Activated naive CD4-positive, alpha-beta T cell treated with anti-CD3 and anti-CD28 coated beads, Interleukin-2, amount 10 ng/mL, durations not matched to agents 7 days and 5 days (primary cell): ENCODE measurements around the gene CCDC74B.
"Not testable (repeated sequence)": the region's sequence is repeated elsewhere in the genome, so short reads cannot be mapped to it uniquely, and the experiment has no call there.

Experiments
- CTCF ChIA-PET: fragments of 350-600 bp; sonication (Branson Sonifier 250); formaldehyde crosslinking; loops from one replicate; lab custom pipeline; 2021; ENCODE audit warnings: antibody characterized with exemption; lab: Charles Lee
- DNase-seq: peaks from one replicate; pipeline ENCODE4 v3.0.0-alpha.2; 2020
- H3K27ac Mint-ChIP-seq: one replicate; pipeline ENCODE4 v1.8.0; 2021; ENCODE audit warnings: mild to moderate bottlenecking, moderate library complexity, mixed read lengths
- H3K27me3 Mint-ChIP-seq: one replicate; pipeline ENCODE4 v1.8.0; 2021; ENCODE audit warnings: mild to moderate bottlenecking, mixed read lengths
- H3K36me3 Mint-ChIP-seq: one replicate; pipeline ENCODE4 v1.8.0; 2021; ENCODE audit warnings: mixed read lengths
- H3K4me1 Mint-ChIP-seq: one replicate; pipeline ENCODE4 v1.8.0; 2021; ENCODE audit warnings: mixed read lengths
- H3K4me3 Mint-ChIP-seq: one replicate; pipeline ENCODE4 v1.8.0; 2021; ENCODE audit warnings: mild to moderate bottlenecking, moderate library complexity, mixed read lengths
- H3K9me3 Mint-ChIP-seq: one replicate; pipeline ENCODE4 v1.8.0; 2021; ENCODE audit warnings: mixed read lengths

The CCDC74B gene

DNA sequence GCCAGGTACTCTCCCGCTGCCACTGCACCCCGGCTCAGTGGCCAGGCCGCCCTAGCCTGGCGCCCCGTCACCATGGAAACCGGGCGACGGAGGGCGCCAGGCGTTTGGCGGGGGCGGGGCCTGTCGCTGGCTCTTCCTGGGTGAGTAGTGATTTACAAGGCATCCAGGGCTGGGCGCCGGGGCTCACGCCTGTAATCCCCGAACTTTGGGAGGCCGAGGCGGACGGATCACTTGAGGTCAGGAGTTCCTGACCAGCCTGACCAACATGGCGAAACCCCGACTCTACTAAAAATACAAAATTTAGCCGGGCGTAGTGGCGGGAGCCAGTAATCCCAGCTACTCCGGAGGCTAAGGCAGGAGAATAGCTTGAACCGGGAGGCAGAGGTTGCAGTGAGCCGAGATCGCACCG is at the start of gene CCDC74B:
Gene CCDC74B, minus strand, starts transcription at position 107 of the 409 bp plus-strand sequence. CDS start 116 bp downstream, outside the sequence.
- CTCF ChIA-PET, H3K36me3 Mint-ChIP-seq, H3K27ac Mint-ChIP-seq, H3K9me3 Mint-ChIP-seq: not testable (repeated sequence)
- Mint-ChIP-seq H3K4me3 (peak within 1 kb of the TSS; percentile 68), H3K27me3 (peaks cover 47% of the 10 kb centered on the region), H3K4me1 (peaks cover 20% of the 10 kb centered on the region)
- peak; percentile 74 for DNase-seq

DNA sequence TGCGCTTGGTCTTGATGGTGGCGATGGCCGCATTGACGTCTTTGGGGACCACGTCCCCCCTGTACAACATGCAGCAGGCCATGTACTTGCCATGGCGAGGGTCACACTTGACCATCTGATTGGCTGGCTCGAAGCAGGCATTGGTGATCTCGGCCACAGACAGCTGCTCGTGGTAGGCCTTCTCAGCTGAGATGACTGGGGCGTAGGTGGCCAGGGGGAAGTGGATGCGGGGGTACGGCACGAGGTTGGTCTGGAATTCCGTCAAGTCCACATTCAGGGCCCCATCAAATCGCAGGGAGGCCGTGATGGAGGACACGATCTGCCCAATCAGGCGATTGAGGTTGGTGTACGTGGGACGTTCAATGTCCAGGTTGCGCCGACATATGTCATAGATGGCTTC is 48.9 kb upstream of the CCDC74B start:
- H3K4me3 Mint-ChIP-seq, H3K4me1 Mint-ChIP-seq, H3K27me3 Mint-ChIP-seq, CTCF ChIA-PET, H3K27ac Mint-ChIP-seq, DNase-seq, H3K9me3 Mint-ChIP-seq: not testable (repeated sequence)
- H3K36me3 Mint-ChIP-seq = peaks cover 11% of the 10 kb centered on the region

DNA sequence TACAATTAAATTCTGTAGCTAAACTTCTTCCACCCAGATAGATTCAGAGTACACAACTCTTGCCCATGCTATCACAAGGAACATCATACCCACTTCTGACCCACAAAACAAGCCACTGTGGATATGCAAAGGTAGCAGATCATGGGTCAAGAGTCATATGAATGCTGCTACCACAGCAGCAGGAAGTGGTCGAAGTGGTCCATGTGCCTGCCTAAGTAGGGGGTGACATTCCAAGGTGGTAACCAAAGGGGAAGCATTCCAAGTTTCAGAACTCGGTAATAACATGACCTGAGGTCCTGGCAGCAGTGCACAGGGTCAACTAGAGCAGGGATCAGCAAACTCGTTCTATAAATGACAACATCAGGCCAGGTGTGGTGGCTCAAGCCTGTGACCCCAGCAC is 47.5 kb upstream of the CCDC74B start:
- H3K36me3 Mint-ChIP-seq = peaks cover 13% of the 10 kb centered on the region
- H3K27me3 Mint-ChIP-seq, CTCF ChIA-PET, DNase-seq, H3K4me1 Mint-ChIP-seq, H3K4me3 Mint-ChIP-seq, H3K9me3 Mint-ChIP-seq: not testable (repeated sequence)
- H3K27ac Mint-ChIP-seq = peak overlapping the region; percentile 39

DNA sequence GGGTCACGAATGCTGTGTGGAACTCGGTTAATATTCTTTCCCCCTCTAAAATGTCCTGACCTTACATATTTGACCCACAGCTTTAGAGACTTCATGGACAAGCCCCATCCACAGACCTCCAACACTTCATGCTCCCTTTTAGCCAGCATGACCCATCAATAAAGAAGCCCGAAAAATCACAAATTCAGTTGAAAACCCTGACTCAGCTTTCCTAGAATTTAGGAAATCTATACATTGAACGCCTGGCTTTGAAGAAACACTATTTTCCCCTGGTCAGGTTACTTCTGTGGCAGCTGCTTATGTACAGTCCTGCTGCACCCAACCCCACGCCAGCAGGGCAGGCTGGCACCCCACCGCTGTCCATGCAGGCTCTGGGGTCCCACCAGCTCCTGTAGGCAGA is 46.4 kb upstream of the CCDC74B start:
- Mint-ChIP-seq H3K36me3 (peaks cover 13% of the 10 kb centered on the region), H3K27ac (peak overlapping the region; percentile 68)
- H3K4me1 Mint-ChIP-seq, DNase-seq, H3K4me3 Mint-ChIP-seq, H3K27me3 Mint-ChIP-seq, H3K9me3 Mint-ChIP-seq, CTCF ChIA-PET: not testable (repeated sequence)

DNA sequence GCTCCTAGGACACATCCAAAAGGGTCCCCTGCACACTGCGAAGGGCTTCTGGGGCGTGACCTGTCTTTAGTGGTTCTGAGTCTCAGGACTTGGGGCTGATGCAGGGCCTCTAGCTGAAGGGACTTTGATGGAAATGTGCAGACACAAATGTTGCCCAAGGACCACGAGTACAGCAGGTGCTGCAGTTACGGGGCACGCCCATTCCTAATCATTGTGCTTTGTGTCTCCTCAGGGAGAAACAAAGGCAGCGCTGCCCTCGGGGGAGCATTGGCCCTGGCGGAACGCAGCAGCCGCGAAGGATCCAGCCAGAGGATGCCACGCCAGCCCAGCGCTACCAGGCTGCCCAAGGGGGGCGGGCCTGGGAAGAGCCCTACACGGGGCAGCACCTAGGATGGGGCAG is 45.3 kb upstream of the CCDC74B start:
- Mint-ChIP-seq H3K4me3 (no peak overlapping the region), H3K4me1 (peaks cover 11% of the 10 kb centered on the region), H3K27ac (no peak overlapping the region), H3K36me3 (peaks cover 13% of the 10 kb centered on the region), H3K9me3 (no peaks in the 10 kb centered on the region), H3K27me3 (no peaks in the 10 kb centered on the region)
- DNase-seq = no peak
- CTCF ChIA-PET = no interaction called here

DNA sequence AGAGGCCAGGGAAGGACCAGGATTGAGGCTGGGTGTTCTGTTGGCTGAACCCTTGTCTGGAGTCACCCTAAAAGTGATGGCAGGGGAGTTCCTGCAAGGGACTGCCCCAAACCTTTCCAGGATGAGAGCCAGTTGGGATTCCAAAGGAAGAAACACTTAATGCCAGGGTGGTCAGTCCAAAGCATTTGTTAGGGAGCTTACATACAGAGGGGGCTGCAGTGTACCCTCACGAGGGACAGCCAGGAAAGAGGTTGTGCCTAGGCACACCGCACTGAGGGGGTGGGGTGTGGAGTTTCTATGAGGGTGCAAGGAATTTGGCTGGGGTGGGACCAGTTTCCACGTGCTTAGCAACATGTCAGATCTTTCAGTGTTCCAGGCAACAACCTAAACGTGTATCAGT is 44.0 kb upstream of the CCDC74B start:
- CTCF ChIA-PET, H3K27ac Mint-ChIP-seq, H3K27me3 Mint-ChIP-seq, H3K9me3 Mint-ChIP-seq, H3K4me3 Mint-ChIP-seq, DNase-seq: not testable (repeated sequence)
- peaks cover 15% of the 10 kb centered on the region for H3K36me3 Mint-ChIP-seq
- peaks cover 17% of the 10 kb centered on the region for H3K4me1 Mint-ChIP-seq

DNA sequence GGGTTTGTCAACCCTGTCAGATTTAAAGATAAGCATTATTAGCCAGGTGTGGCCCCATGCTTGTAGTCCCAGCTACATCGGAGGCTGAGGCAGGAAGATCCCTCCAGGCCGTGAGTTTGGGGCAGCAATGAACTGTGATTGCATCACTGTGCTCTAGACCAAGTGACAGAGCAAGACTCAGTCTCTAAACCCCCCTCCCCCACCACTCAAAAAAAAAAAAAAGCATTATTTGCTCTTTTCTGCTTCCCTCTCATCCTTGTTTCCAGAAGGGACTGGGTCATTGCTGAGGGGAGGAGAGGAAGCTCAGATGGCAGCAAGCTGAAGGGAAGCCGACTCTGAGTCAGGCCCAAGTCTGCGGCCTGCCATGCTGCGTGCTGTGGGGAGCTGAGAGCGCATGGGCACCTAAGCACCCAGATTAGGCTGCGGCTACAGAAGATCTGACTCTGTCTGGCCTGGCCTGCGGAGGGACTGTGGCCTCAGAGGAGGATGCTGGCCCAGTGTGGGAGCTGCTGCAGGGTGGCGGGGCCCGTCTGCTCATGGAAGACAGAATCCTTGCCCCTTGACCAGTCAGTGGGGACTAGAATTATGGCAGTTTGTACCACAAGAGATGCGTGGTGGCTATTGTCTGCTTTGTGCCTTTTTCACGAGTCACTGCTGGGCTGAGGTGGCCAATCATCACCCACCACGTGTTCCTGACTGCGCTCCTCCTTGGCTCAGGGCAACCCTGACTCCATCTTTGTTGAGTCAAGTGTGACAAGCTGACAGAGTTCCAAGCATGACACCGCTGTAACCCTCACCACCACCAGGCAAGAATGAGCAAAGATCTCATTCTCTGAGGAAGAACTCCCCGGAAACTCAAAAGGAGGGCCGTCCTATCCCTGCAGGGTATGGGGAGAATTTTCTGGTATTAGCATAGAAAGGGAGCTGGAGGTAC is 43.2 kb upstream of the CCDC74B start:
- CTCF ChIA-PET, H3K9me3 Mint-ChIP-seq, H3K4me3 Mint-ChIP-seq, H3K27me3 Mint-ChIP-seq, DNase-seq, H3K27ac Mint-ChIP-seq: not testable (repeated sequence)
- H3K36me3 Mint-ChIP-seq = peaks cover 18% of the 10 kb centered on the region
- H3K4me1 Mint-ChIP-seq = peaks cover 24% of the 10 kb centered on the region

DNA sequence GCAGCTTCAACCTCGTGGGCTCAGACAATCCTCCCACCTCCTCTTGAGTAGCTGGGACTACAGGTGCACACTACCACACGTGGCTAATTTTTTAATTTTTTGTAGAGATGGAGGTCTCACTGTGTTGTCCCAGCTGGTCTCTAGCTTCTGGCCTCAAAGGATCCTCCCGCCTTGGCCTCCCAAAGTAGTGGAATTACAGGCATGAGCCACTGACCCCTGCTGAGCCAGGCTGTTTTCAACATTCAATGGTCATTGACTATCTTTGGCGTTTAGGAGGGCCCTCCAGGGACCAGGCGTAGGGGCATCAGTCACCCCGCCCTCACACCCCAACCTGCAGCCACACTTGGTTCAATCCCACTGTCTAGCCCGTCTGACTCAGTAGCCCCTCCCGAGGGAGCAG is 42.4 kb upstream of the CCDC74B start:
- Mint-ChIP-seq H3K27me3 (no peaks in the 10 kb centered on the region), H3K4me1 (peaks cover 25% of the 10 kb centered on the region), H3K4me3 (no peak overlapping the region), H3K36me3 (peaks cover 15% of the 10 kb centered on the region), H3K9me3 (no peaks in the 10 kb centered on the region), H3K27ac (no peak overlapping the region)
- CTCF ChIA-PET = no interaction called here
- DNase-seq = no peak

DNA sequence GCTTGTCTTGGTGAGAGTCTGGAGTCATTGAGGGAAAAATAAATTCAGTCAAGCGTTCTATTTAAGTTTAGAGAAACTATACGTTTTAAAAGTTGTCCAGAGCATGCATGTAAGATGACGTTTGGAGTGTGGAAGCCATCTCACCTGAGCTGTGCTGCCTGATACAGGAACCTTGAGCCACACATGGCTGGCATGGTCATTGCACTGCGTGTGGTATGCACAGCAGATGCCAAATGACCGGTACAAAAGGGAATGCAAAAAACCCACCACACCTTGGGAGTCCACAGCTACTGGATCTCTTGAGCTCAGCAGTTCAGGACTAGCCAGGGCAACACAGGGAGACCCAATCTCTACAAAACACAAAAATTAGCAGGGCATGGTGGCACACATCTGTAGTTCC is 41.5 kb upstream of the CCDC74B start:
- CTCF ChIA-PET = no interaction called here

DNA sequence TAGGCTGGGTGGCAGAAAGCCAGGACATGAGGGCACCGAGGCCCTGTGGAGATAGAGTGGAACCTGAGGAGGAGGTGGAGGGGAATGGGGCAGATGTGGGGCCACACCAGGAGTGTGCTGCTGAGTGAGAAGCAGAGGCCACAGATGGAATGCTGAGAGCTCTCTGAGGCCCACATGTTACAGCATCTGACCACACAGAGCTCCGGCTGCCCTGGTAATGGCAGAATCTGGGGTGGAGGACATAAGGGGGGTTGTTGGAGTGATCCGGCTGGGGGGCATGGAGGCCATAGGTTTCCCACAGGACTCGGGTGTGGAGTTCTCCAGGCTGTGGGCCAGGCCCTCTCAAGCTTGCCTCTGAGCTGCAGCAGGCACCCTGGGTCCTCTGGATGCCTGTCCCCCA is 41.0 kb upstream of the CCDC74B start:
- Mint-ChIP-seq H3K4me3 (no peak overlapping the region), H3K36me3 (peaks cover 8% of the 10 kb centered on the region), H3K4me1 (peaks cover 23% of the 10 kb centered on the region), H3K9me3 (no peaks in the 10 kb centered on the region), H3K27ac (no peak overlapping the region), H3K27me3 (no peaks in the 10 kb centered on the region)
- no peak for DNase-seq
- CTCF ChIA-PET = no interaction called here

More for the DNA sequence above, 41.5 kb upstream of the CCDC74B start:
- H3K27ac Mint-ChIP-seq = no peak overlapping the region
- no peaks in the 10 kb centered on the region for H3K27me3 Mint-ChIP-seq
- H3K4me1 Mint-ChIP-seq = peaks cover 23% of the 10 kb centered on the region
- H3K36me3 Mint-ChIP-seq = peaks cover 10% of the 10 kb centered on the region
- H3K9me3 Mint-ChIP-seq = no peaks in the 10 kb centered on the region
- DNase-seq = no peak
- no peak overlapping the region for H3K4me3 Mint-ChIP-seq

DNA sequence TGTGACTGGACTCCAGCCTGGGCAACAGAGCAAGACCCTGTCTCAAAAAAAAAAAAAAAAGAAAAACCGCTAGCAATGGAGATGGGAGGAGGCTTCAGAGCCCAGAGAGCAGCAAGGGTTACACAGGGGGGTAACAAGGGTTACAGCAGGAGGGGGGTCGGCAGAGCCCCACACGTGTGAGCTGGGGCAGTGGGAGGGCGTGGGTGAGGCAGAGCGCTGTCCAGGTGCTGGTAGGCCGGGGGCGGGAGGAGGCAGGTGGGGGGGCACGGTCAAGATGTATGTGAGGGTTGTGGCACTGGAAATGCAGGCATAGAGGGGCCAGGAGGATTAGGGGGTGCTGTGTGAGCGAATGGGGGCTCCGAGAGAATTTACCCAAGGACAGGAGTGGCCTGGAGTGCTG is 40.5 kb upstream of the CCDC74B start:
- CTCF ChIA-PET = no interaction called here
- no peak for DNase-seq
- no peaks in the 10 kb centered on the region for H3K27me3 Mint-ChIP-seq
- H3K27ac Mint-ChIP-seq = no peak overlapping the region
- H3K36me3 Mint-ChIP-seq = peaks cover 8% of the 10 kb centered on the region
- H3K4me1 Mint-ChIP-seq = peaks cover 27% of the 10 kb centered on the region
- no peaks in the 10 kb centered on the region for H3K9me3 Mint-ChIP-seq
- no peak overlapping the region for H3K4me3 Mint-ChIP-seq

DNA sequence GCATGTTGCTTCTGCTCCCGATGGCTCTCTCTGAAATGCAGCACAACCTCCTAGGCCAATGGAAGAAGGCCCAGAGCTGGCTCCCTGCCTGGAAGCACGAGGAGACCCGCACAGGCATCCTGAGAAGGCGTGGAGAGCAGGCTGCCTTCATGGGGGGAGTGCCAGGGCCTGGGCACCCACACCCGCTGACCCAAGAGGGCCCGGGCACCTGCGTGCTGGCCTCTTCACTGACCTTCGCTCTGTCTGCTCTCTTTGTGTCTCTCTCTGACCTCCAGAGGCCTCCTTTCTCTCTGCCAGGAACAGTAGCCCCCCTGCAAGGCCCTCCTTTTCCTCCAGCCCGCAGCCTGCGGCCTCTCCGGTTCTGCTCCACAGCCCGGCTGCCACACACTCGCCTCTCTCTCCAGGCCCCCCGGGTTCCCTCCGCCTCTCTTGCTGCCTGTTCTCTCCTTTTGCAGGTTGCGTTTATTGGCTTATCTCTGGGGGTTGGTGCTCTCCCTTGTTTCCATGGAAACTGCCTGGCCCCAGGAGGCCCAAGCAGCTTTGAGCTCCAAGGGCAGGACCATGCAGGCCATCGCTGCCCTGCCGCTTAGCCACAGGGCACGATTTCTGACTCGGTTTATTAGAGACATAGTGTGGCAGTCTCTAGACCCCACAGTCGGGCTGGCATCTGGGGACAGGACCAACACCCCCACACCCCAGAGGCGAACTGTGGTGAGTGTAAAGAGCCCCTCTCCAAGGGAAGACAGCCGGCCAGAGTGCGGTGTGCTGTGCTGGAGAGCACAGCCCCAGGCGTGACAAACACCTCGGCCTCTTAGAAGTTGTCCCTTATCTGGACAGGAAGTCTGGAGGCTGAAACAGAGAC is 38.8 kb upstream of the CCDC74B start:
- H3K4me1 Mint-ChIP-seq = peaks cover 36% of the 10 kb centered on the region
- DNase-seq = no peak
- no peaks in the 10 kb centered on the region for H3K9me3 Mint-ChIP-seq
- CTCF ChIA-PET = no interaction called here
- H3K27ac Mint-ChIP-seq = peak overlapping the region; percentile 85
- peaks cover 8% of the 10 kb centered on the region for H3K36me3 Mint-ChIP-seq
- H3K4me3 Mint-ChIP-seq = peak overlapping the region; percentile 76
- H3K27me3 Mint-ChIP-seq = no peaks in the 10 kb centered on the region

DNA sequence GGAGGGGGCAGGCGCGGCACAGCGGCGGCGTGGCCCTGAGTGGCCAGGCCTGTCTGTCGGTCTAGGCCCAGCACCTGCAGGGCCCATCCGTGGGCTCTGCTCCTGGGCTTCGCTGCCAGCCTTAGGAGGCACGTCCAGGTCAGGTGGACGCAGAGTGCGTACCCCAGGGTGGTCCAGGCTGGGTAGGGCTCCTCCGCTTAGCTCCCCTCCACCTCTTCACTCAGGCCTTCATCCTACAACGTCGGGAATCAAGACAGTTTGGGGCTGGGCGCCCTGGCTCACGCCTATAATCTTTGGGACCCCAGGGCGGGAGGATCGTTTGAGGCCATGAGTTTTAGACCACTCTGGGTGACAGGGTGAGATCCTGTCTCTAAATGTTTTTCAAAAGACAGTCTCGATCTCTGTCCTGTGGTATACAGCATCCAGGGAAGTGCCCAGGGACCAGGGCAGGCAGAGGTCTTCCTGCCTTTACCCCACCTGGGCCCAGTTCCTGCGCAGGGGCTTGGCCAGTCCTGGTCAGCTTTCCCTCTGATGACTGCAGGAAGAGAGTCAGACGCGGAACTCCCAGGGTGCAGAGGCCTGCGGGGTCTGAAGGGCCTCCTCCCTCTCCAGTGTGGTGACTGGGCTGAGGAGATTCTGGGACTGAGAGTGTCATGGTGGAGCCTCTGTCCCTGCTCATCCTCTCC is 38.1 kb upstream of the CCDC74B start:
- not testable (repeated sequence) for H3K9me3 Mint-ChIP-seq, H3K27me3 Mint-ChIP-seq, DNase-seq
- Mint-ChIP-seq H3K36me3 (peaks cover 10% of the 10 kb centered on the region), H3K4me3 (peak overlapping the region; percentile 76), H3K4me1 (peaks cover 39% of the 10 kb centered on the region), H3K27ac (peak overlapping the region; percentile 85)
- CTCF ChIA-PET = interaction anchor here (0.8 kb wide), 1 partner anchor 150 kb away, joined by 3 read pairs; no protein-coding TSS in a partner anchor
